Measurements from ENCODE around the gene HAGHL.

DNA sequence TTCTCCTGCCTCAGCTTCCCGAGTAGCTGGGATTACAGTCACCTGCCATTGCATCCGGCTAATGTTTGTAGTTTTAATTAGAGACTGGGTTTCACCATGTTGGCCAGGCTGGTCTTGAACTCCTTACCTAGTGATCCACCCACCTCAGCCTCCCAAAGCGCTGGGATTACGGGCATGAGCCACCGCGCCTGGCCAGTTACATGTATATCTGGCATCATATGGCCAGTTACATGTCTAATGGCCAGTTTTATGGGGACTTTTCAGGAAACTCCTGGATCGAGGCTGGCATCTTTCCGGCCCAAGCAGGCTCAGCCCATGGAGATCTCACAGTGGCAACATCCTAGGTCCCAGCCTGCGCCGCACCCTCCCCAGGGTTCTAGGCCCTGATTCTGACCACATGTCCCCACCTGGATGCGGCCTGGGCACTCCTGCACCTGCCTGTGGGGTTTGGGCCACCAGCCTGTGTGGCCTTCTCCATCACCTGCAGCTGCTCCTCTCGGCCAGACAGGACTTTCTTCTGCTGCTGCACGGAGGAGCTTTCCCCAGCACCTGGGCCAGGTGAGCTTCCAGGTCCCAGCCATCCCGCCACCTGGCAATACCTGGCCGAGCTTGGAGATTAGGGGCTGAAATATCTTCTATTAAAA lies 15.2 kb downstream of the HAGHL start:
- TF ChIP-seq POLR2A (IDR thresholded peaks at IDR 0.05): no peak
- TF ChIP-seq, protein P1, sequence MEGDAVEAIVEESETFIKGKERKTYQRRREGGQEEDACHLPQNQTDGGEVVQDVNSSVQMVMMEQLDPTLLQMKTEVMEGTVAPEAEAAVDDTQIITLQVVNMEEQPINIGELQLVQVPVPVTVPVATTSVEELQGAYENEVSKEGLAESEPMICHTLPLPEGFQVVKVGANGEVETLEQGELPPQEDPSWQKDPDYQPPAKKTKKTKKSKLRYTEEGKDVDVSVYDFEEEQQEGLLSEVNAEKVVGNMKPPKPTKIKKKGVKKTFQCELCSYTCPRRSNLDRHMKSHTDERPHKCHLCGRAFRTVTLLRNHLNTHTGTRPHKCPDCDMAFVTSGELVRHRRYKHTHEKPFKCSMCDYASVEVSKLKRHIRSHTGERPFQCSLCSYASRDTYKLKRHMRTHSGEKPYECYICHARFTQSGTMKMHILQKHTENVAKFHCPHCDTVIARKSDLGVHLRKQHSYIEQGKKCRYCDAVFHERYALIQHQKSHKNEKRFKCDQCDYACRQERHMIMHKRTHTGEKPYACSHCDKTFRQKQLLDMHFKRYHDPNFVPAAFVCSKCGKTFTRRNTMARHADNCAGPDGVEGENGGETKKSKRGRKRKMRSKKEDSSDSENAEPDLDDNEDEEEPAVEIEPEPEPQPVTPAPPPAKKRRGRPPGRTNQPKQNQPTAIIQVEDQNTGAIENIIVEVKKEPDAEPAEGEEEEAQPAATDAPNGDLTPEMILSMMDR (IDR thresholded peaks at IDR 0.05): no peak
